H1 (cell line): ENCODE data around the gene RAB3GAP1. TPM values are rescaled to one million over a fixed set of nuclear protein-coding genes. Genes with fewer than 3 reads are reported as not detected.

Experiments used
- ASH2L ChIP-seq: fragments of 200-600, 300-600 bp; sonication (generic); IDR thresholded peaks from one replicate; pipeline ENCODE4 v1.7.1; 2017; ENCODE audit warnings: low read length
- CEBPB ChIP-seq: IDR thresholded peaks from 2 replicates; pipeline ENCODE4 v1.6.1; 2012; ENCODE audit warnings: low read depth, low read length
- CTBP2 ChIP-seq: IDR thresholded peaks from 2 replicates; pipeline ENCODE4 v1.7.0; 2011; ENCODE audit warnings: borderline replicate concordance, mild to moderate bottlenecking, moderate library complexity, mixed read lengths, low read length; ENCODE audit not compliant: insufficient read depth, insufficient read length
- HDAC6 ChIP-seq: IDR thresholded peaks from one replicate; pipeline ENCODE4 v1.7.1; 2012; ENCODE audit warnings: low read depth, mild to moderate bottlenecking, inconsistent platforms, low read length, moderate library complexity
- JUN ChIP-seq: IDR thresholded peaks from 2 replicates; pipeline ENCODE4 v1.6.1; 2011; ENCODE audit warnings: low read depth, mild to moderate bottlenecking, improper control_type of control experiment, low read length
- KDM1A ChIP-seq: fragments of 200-600, 300-600 bp; sonication (generic); IDR thresholded peaks from 2 replicates; pipeline ENCODE4 v1.7.1; 2016; ENCODE audit warnings: mild to moderate bottlenecking, low read length, borderline replicate concordance
- POU5F1 ChIP-seq: IDR thresholded peaks from 2 replicates; pipeline ENCODE4 v1.6.1; 2011; ENCODE audit warnings: low read depth, mild to moderate bottlenecking, low read length, moderate library complexity
- SAP30 ChIP-seq: fragments of 300-600 bp; sonication (generic); IDR thresholded peaks from 2 replicates; pipeline ENCODE4 v1.7.1; 2012; ENCODE audit warnings: low read length, moderate library complexity, mild to moderate bottlenecking, inconsistent platforms; ENCODE audit not compliant: insufficient read depth, insufficient replicate concordance
- SIN3A ChIP-seq, 2 experiments: IDR thresholded peaks in 1 of 2; conservative IDR thresholded peaks in 1 of 2; 2 replicates each; pipeline ENCODE4 v1.6.1; 2011 to 2012; ENCODE audit warnings: low read length in 2 of 2, improper control_type of control experiment in 1 of 2, low read depth in 1 of 2, mild to moderate bottlenecking in 1 of 2
- SP4 ChIP-seq: IDR thresholded peaks from 2 replicates; pipeline ENCODE4 v1.6.1; 2012; ENCODE audit warnings: low read length, inconsistent platforms
- TAF7 ChIP-seq: optimal IDR thresholded peaks from 2 replicates; pipeline ENCODE3; 2011; ENCODE audit warnings: low read depth, mild to moderate bottlenecking, inconsistent platforms, low read length, moderate library complexity, borderline replicate concordance
- polyA plus RNA-seq, 7 experiments: library from polyadenylated mRNA; depleted of rRNA in 3 of 7; stranded (reverse) in 5 of 7; unstranded in 2 of 7; fragments of >200 nt in 5 of 7; fragments of 200-250 nt in 2 of 7; gene quantifications; 1 replicate in 5 of 7; 2 replicates in 1 of 7; 4 replicates in 1 of 7; pipeline versions ENCODE4 v1.2.1 to v1.2.3, GENCODE V29; 2011 to 2013; ENCODE audit warnings: missing spikeins in 2 of 7, mixed read lengths in 2 of 7
- total RNA-seq: library from RNA; stranded (reverse); fragmentation: NEBNext Ultra II Directional; extraction: Animal tissue kit (Norgen Biotek cat#: 25700); gene quantifications from 2 replicates; pipeline ENCODE4 v1.2.1, GENCODE V29; 2021
- TF ChIP-seq, protein P1 (sequence below): fragments of 300-600 bp; sonication (generic); IDR thresholded peaks from 2 replicates; pipeline ENCODE4 v1.7.1; 2012; ENCODE audit warnings: low read length, moderate library complexity, mild to moderate bottlenecking, inconsistent platforms; ENCODE audit not compliant: insufficient replicate concordance

Gene RAB3GAP1
- total and polyA plus RNA-seq, 2 of the 8 experiments (the other 6 are each of a cell fraction or from before 2014, with no cell fraction given): 9.8 to 28.6 TPM

DNA sequence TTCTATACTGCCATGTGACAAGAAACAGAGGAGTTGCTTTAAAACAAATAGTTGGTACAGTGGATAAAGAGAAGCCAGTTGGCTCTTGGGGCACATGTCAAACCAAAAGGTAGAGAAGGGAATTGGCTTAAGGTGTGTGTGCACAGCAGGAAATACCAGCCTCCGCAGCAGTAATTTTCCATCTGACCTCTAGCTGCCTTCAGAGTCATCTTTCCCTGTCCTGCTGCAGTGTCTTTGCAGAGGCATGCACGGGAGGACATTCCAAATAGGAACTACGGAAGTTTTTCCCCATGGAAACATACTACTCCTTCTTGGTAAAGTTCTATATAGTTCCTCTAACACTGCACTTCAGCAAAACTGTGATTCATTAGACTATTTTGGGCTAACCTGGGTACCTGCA lies 99.5 kb downstream of the RAB3GAP1 start (continued):
- TF ChIP-seq, protein P1, sequence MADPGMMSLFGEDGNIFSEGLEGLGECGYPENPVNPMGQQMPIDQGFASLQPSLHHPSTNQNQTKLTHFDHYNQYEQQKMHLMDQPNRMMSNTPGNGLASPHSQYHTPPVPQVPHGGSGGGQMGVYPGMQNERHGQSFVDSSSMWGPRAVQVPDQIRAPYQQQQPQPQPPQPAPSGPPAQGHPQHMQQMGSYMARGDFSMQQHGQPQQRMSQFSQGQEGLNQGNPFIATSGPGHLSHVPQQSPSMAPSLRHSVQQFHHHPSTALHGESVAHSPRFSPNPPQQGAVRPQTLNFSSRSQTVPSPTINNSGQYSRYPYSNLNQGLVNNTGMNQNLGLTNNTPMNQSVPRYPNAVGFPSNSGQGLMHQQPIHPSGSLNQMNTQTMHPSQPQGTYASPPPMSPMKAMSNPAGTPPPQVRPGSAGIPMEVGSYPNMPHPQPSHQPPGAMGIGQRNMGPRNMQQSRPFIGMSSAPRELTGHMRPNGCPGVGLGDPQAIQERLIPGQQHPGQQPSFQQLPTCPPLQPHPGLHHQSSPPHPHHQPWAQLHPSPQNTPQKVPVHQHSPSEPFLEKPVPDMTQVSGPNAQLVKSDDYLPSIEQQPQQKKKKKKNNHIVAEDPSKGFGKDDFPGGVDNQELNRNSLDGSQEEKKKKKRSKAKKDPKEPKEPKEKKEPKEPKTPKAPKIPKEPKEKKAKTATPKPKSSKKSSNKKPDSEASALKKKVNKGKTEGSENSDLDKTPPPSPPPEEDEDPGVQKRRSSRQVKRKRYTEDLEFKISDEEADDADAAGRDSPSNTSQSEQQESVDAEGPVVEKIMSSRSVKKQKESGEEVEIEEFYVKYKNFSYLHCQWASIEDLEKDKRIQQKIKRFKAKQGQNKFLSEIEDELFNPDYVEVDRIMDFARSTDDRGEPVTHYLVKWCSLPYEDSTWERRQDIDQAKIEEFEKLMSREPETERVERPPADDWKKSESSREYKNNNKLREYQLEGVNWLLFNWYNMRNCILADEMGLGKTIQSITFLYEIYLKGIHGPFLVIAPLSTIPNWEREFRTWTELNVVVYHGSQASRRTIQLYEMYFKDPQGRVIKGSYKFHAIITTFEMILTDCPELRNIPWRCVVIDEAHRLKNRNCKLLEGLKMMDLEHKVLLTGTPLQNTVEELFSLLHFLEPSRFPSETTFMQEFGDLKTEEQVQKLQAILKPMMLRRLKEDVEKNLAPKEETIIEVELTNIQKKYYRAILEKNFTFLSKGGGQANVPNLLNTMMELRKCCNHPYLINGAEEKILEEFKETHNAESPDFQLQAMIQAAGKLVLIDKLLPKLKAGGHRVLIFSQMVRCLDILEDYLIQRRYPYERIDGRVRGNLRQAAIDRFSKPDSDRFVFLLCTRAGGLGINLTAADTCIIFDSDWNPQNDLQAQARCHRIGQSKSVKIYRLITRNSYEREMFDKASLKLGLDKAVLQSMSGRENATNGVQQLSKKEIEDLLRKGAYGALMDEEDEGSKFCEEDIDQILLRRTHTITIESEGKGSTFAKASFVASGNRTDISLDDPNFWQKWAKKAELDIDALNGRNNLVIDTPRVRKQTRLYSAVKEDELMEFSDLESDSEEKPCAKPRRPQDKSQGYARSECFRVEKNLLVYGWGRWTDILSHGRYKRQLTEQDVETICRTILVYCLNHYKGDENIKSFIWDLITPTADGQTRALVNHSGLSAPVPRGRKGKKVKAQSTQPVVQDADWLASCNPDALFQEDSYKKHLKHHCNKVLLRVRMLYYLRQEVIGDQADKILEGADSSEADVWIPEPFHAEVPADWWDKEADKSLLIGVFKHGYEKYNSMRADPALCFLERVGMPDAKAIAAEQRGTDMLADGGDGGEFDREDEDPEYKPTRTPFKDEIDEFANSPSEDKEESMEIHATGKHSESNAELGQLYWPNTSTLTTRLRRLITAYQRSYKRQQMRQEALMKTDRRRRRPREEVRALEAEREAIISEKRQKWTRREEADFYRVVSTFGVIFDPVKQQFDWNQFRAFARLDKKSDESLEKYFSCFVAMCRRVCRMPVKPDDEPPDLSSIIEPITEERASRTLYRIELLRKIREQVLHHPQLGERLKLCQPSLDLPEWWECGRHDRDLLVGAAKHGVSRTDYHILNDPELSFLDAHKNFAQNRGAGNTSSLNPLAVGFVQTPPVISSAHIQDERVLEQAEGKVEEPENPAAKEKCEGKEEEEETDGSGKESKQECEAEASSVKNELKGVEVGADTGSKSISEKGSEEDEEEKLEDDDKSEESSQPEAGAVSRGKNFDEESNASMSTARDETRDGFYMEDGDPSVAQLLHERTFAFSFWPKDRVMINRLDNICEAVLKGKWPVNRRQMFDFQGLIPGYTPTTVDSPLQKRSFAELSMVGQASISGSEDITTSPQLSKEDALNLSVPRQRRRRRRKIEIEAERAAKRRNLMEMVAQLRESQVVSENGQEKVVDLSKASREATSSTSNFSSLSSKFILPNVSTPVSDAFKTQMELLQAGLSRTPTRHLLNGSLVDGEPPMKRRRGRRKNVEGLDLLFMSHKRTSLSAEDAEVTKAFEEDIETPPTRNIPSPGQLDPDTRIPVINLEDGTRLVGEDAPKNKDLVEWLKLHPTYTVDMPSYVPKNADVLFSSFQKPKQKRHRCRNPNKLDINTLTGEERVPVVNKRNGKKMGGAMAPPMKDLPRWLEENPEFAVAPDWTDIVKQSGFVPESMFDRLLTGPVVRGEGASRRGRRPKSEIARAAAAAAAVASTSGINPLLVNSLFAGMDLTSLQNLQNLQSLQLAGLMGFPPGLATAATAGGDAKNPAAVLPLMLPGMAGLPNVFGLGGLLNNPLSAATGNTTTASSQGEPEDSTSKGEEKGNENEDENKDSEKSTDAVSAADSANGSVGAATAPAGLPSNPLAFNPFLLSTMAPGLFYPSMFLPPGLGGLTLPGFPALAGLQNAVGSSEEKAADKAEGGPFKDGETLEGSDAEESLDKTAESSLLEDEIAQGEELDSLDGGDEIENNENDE: no peak
- no peak for TF ChIP-seq SP4
- no peak for TF ChIP-seq CTBP2
- no peak for TF ChIP-seq ASH2L
- no peak for TF ChIP-seq TAF7
- TF ChIP-seq KDM1A: no peak
- TF ChIP-seq HDAC6: no peak
- no peak for TF ChIP-seq POU5F1
- no peak for TF ChIP-seq SAP30
- no peak for TF ChIP-seq JUN
- TF ChIP-seq SIN3A (conservative IDR thresholded peaks at IDR 0.05 in 1 of 2, IDR thresholded peaks at IDR 0.05 in 1 of 2; ENCODE audit: low read depth in 1 of 2, low read length in 2 of 2): no peak
- TF ChIP-seq CEBPB: no peak
